HepG2 (cell line): ENCODE data around the gene SOBP. TPM values are rescaled to one million over a fixed set of nuclear protein-coding genes. Genes with fewer than 3 reads are reported as not detected.

Experiments
- ATAC-seq: fragments of 200-7000 bp; cut with Tn5 transposase; 3 replicates; pipeline ENCODE4 v1.9.1; 2020; ENCODE audit warnings: mild to moderate bottlenecking, moderate library complexity
- BruUV-seq: library from RNA; stranded (reverse); fragments of 400-500 nt; replicated peaks from 2 replicates; lab custom pipeline; 2021; lab: Mats Ljungman, UMichigan
- CTCF ChIA-PET: fragments of 300-600 bp; formaldehyde crosslinking; extraction: SDS; loops from one replicate; lab custom pipeline; 2021; ENCODE audit warnings: low total read pairs, inconsistent platforms, low intra/inter-chr PET ratio; lab: Yijun Ruan, JAX
- POLR2A ChIA-PET: fragments of 350-600 bp; sonication (Branson Sonifier 250); formaldehyde crosslinking; loops from one replicate; lab custom pipeline; 2020; ENCODE audit warnings: antibody characterized with exemption, inconsistent platforms; lab: Yijun Ruan, JAX
- DNase-seq: peaks from one replicate; pipeline ENCODE4 v3.0.0-alpha.2; 2015; ENCODE audit warnings: low spot score
- FAIRE-seq: peaks from 3 replicates; lab custom pipeline; 2011; peaks lifted over from hg19 to GRCh38; lab: Jason Lieb, UNC
- H2AFZ ChIP-seq: one replicate; pipeline ENCODE4 v1.6.1; 2011; ENCODE audit warnings: low read length, inconsistent platforms
- H3K27ac ChIP-seq: fragments of 300-600 bp; 3 replicates; pipeline ENCODE4 v1.8.0; 2011; ENCODE audit warnings: mixed run types, mild to moderate bottlenecking, mixed read lengths, low read length, inconsistent platforms; ENCODE audit not compliant: insufficient read depth; ENCODE audit errors: extremely low read length
- H3K27me3 ChIP-seq, 2 experiments: fragments of 200-600 bp in 1 of 2; 2 replicates in 1 of 2; 3 replicates in 1 of 2; pipeline versions ENCODE4 v1.6.0 to v1.8.0; 2011; ENCODE audit warnings: low read length in 2 of 2, mild to moderate bottlenecking in 2 of 2, moderate library complexity in 2 of 2, inconsistent platforms in 1 of 2; ENCODE audit not compliant: insufficient read depth in 2 of 2, control insufficient read depth in 1 of 2
- H3K36me3 ChIP-seq, 2 experiments: fragments of 200-600 bp in 1 of 2; replicated peaks in 1 of 2; 2 replicates in 1 of 2; 3 replicates in 1 of 2; pipeline versions ENCODE4 v1.5.1 to v1.8.0; 2011; ENCODE audit warnings: low read length in 2 of 2, inconsistent platforms in 1 of 2; ENCODE audit not compliant: insufficient read depth in 2 of 2, control insufficient read depth in 1 of 2
- H3K4me1 ChIP-seq: 2 replicates; pipeline ENCODE4 v1.5.1; 2012; ENCODE audit warnings: low read length, inconsistent platforms; ENCODE audit not compliant: insufficient read depth
- H3K4me2 ChIP-seq: 2 replicates; pipeline ENCODE4 v1.6.0; 2011; ENCODE audit warnings: low read depth, low read length, inconsistent platforms
- H3K4me3 ChIP-seq, 3 experiments: fragments of 200-600 bp in 1 of 3; sonication (generic), shearing (Covaris generic) in 1 of 3; replicated peaks in 1 of 3; 2 replicates each; pipeline ENCODE4 v1.5.1; 2011 to 2016; ENCODE audit warnings: low read length in 3 of 3, inconsistent platforms in 2 of 3, low read depth in 2 of 3, mild to moderate bottlenecking in 2 of 3, control low read depth in 1 of 3, mixed read lengths in 1 of 3; ENCODE audit not compliant: insufficient read depth in 1 of 3
- H3K79me2 ChIP-seq: one replicate; pipeline ENCODE4 v1.6.1; 2011; ENCODE audit warnings: low read length, inconsistent platforms; ENCODE audit not compliant: insufficient read depth
- H3K9ac ChIP-seq: 2 replicates; pipeline ENCODE4 v1.6.0; 2011; ENCODE audit warnings: mild to moderate bottlenecking, low read depth, low read length, inconsistent platforms; ENCODE audit not compliant: insufficient read depth
- H3K9me3 ChIP-seq: 2 replicates; pipeline ENCODE4 v1.5.1; 2012; ENCODE audit warnings: mild to moderate bottlenecking, low read length
- H4K20me1 ChIP-seq: 2 replicates; pipeline ENCODE4 v1.6.0; 2011; ENCODE audit warnings: inconsistent platforms, mild to moderate bottlenecking, low read length, moderate library complexity; ENCODE audit not compliant: insufficient read depth
- ATM ChIP-seq: fragments of 450-650 bp; IDR thresholded peaks from 2 replicates; pipeline ENCODE4 v1.7.1; 2017; ENCODE audit warnings: mild to moderate bottlenecking, borderline replicate concordance
- HDAC6 ChIP-seq: fragments of 200-600 bp; sonication (generic); IDR thresholded peaks from 2 replicates; pipeline ENCODE4 v1.7.0; 2017; ENCODE audit warnings: mild to moderate bottlenecking, antibody characterized with exemption, low read length, low read depth
- MBNL3 ChIP-seq: fragments of 250-450 bp; sonication (Bioruptor Pico); conservative IDR thresholded peaks from 2 replicates; pipeline ENCODE4 v1.8.0; 2022; ENCODE audit warnings: mild to moderate bottlenecking, inconsistent platforms
- SPEN ChIP-seq: sonication (generic); formaldehyde crosslinking; IDR thresholded peaks from 2 replicates; pipeline ENCODE4 v1.5.1; 2020; ENCODE audit warnings: low read depth, mild to moderate bottlenecking, missing genetic modification reagents
- STAG1 ChIP-seq: sonication (generic); formaldehyde crosslinking; IDR thresholded peaks from 2 replicates; pipeline ENCODE4 v1.4.0; 2020; ENCODE audit warnings: missing genetic modification reagents
- ZNF839 ChIP-seq: sonication (generic); formaldehyde crosslinking; IDR thresholded peaks from 2 replicates; pipeline ENCODE4 v1.4.0; 2020; ENCODE audit warnings: missing genetic modification reagents, mild to moderate bottlenecking, borderline replicate concordance
- WGBS: methylation state at CpG from one replicate; pipeline ENCODE4 v1.1.6; 2017; ENCODE audit warnings: low lambda C conversion rate; 5-methylcytosine and 5-hydroxymethylcytosine counted together
- in situ Hi-C: cut with HindIII; loops from 2 replicates; pipeline ENCODE4 v1.10.0; 2017; ENCODE audit warnings: low pct_unique_long_range_greater_than_20kb; ENCODE audit not compliant: extremely low pct_ligation_motif_present
- intact Hi-C: fragments of 100-400 bp; cut with micrococcal nuclease; formaldehyde crosslinking; loops from one replicate; pipeline ENCODE4 v1.10.0; 2022; ENCODE audit not compliant: unreplicated experiment
- polyA plus RNA-seq, 8 experiments: library from polyadenylated mRNA; depleted of rRNA in 3 of 8; stranded (reverse) in 7 of 8; unstranded in 1 of 8; fragments of >200 nt; fragmentation: Illumina TruSeq in 4 of 8; extraction: Trizol in 4 of 8; gene quantifications; 2 replicates each; pipeline versions ENCODE4 v1.2.1 to v1.2.3, GENCODE V29; 2011 to 2016; ENCODE audit warnings: low read depth in 4 of 8, missing spikeins in 1 of 8, mixed read lengths in 1 of 8; ENCODE audit not compliant: insufficient read depth in 1 of 8
- total RNA-seq, 5 experiments: library from RNA; depleted of rRNA; stranded (reverse); fragments of >200 nt; fragmentation: Illumina TruSeq; extraction: Trizol; gene quantifications; 2 replicates each; pipeline ENCODE4 v1.2.3, GENCODE V29; 2016; ENCODE audit warnings: low read depth in 1 of 5
- TF ChIP-seq, protein P1 (sequence below): sonication (generic); formaldehyde crosslinking; IDR thresholded peaks from 2 replicates; pipeline ENCODE4 v1.5.0; 2020; ENCODE audit warnings: mild to moderate bottlenecking, missing genetic modification reagents, moderate library complexity
- TF ChIP-seq, protein P2 (sequence below): sonication (generic); formaldehyde crosslinking; IDR thresholded peaks from 2 replicates; pipeline ENCODE4 v1.4.0; 2020; ENCODE audit warnings: missing genetic modification reagents, mild to moderate bottlenecking, borderline replicate concordance
- TF ChIP-seq, protein P3 (sequence below): sonication (generic); formaldehyde crosslinking; IDR thresholded peaks from 2 replicates; pipeline ENCODE4 v1.5.0; 2020; ENCODE audit warnings: mild to moderate bottlenecking, missing genetic modification reagents
- TF ChIP-seq, protein P4 (sequence below): sonication (generic); formaldehyde crosslinking; IDR thresholded peaks from 2 replicates; pipeline ENCODE4 v1.4.0; 2020; ENCODE audit warnings: mild to moderate bottlenecking, missing genetic modification reagents

Gene SOBP
- total and polyA plus RNA-seq, 2 of the 13 experiments (the other 11 are each of a cell fraction or from before 2014, with no cell fraction given) = 1.5 to 6.9 TPM

DNA sequence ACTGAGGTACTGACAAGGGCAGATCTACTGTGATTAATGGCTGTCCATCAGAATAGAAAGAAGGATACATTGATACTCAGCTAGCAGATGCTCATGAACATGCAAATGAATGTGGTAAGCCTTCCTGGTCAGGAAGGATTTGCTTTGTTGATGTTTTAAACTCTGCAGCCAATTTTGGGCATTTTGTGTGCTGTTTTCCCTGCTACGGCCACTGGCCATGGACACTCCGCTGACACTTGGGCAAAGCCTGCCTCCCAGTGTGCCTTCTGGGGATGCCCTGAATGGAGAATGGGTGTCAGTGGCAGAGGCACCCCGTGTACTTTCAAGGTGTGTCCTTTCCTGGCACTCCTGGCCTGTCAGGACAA is 113.1 kb downstream of the SOBP start:
- BruUV-seq = no TSS peak
- Histone ChIP-seq H3K36me3 (peaks cover under 1 to 17% of the 10 kb centered on the region in 2 experiments; a peak in 3 of 5 replicates), H3K9me3 (no peaks in the 10 kb centered on the region), H2AFZ (no peak overlapping the region), H3K4me2 (no peak overlapping the region), H3K4me3 (no peak overlapping the region), H3K27me3 (no peaks in the 10 kb centered on the region), H3K27ac (no peak overlapping the region), H3K79me2 (no peaks in the 10 kb centered on the region), H4K20me1 (no peaks in the 10 kb centered on the region; the same call in none of the 2 replicates), H3K9ac (no peak overlapping the region), H3K4me1 (no peaks in the 10 kb centered on the region; the same call in 1 of the 2 replicates)
- intact Hi-C loops (no loop called here), in situ Hi-C loops (no loop called here)
- FAIRE-seq = no peak
- ChIA-PET CTCF (no interaction called here), POLR2A (no interaction called here)
- no peak for ATAC-seq
- WGBS = 92% methylated on average over 3 of the region's 3 CpGs
- TF ChIP-seq, protein P1, sequence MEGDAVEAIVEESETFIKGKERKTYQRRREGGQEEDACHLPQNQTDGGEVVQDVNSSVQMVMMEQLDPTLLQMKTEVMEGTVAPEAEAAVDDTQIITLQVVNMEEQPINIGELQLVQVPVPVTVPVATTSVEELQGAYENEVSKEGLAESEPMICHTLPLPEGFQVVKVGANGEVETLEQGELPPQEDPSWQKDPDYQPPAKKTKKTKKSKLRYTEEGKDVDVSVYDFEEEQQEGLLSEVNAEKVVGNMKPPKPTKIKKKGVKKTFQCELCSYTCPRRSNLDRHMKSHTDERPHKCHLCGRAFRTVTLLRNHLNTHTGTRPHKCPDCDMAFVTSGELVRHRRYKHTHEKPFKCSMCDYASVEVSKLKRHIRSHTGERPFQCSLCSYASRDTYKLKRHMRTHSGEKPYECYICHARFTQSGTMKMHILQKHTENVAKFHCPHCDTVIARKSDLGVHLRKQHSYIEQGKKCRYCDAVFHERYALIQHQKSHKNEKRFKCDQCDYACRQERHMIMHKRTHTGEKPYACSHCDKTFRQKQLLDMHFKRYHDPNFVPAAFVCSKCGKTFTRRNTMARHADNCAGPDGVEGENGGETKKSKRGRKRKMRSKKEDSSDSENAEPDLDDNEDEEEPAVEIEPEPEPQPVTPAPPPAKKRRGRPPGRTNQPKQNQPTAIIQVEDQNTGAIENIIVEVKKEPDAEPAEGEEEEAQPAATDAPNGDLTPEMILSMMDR (CRISPR knock-in tag) = peak; percentile 9; the same call in 1 of the 2 replicates
- TF ChIP-seq MBNL3 (no peak), STAG1 (CRISPR knock-in tag) (peak; percentile 18; the same call in 1 of the 2 replicates), ATM (no peak), ZNF839 (CRISPR knock-in tag) (no peak), HDAC6 (no peak), SPEN (CRISPR knock-in tag) (no peak)
- TF ChIP-seq, protein P2, sequence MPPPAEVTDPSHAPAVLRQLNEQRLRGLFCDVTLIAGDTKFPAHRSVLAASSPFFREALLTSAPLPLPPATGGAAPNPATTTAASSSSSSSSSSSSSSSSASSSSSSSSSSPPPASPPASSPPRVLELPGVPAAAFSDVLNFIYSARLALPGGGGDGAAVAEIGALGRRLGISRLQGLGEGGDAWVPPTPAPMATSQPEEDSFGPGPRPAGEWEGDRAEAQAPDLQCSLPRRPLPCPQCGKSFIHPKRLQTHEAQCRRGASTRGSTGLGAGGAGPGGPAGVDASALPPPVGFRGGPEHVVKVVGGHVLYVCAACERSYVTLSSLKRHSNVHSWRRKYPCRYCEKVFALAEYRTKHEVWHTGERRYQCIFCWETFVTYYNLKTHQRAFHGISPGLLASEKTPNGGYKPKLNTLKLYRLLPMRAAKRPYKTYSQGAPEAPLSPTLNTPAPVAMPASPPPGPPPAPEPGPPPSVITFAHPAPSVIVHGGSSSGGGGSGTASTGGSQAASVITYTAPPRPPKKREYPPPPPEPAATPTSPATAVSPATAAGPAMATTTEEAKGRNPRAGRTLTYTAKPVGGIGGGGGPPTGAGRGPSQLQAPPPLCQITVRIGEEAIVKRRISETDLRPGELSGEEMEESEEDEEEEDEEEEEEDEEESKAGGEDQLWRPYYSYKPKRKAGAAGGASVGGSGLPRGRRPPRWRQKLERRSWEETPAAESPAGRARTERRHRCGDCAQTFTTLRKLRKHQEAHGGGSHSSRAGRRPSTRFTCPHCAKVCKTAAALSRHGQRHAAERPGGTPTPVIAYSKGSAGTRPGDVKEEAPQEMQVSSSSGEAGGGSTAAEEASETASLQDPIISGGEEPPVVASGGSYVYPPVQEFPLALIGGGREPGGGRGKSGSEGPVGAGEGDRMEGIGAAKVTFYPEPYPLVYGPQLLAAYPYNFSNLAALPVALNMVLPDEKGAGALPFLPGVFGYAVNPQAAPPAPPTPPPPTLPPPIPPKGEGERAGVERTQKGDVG (CRISPR knock-in tag) = no peak
- TF ChIP-seq, protein P3, sequence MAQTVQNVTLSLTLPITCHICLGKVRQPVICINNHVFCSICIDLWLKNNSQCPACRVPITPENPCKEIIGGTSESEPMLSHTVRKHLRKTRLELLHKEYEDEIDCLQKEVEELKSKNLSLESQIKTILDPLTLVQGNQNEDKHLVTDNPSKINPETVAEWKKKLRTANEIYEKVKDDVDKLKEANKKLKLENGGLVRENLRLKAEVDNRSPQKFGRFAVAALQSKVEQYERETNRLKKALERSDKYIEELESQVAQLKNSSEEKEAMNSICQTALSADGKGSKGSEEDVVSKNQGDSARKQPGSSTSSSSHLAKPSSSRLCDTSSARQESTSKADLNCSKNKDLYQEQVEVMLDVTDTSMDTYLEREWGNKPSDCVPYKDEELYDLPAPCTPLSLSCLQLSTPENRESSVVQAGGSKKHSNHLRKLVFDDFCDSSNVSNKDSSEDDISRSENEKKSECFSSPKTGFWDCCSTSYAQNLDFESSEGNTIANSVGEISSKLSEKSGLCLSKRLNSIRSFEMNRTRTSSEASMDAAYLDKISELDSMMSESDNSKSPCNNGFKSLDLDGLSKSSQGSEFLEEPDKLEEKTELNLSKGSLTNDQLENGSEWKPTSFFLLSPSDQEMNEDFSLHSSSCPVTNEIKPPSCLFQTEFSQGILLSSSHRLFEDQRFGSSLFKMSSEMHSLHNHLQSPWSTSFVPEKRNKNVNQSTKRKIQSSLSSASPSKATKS (CRISPR knock-in tag) = no peak
- TF ChIP-seq, protein P4, sequence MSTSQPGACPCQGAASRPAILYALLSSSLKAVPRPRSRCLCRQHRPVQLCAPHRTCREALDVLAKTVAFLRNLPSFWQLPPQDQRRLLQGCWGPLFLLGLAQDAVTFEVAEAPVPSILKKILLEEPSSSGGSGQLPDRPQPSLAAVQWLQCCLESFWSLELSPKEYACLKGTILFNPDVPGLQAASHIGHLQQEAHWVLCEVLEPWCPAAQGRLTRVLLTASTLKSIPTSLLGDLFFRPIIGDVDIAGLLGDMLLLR (CRISPR knock-in tag) = no peak
- no peak for DNase-seq
